Mesendoderm (in vitro differentiated cells): ENCODE measurements around the gene ACAN. TPM values are rescaled to one million over a fixed set of nuclear protein-coding genes. Genes with fewer than 3 reads are reported as not detected.

Experiments
- DNase-seq: peaks from one replicate; pipeline ENCODE4 v3.0.0; 2013
- H2AK5ac ChIP-seq: 2 replicates; pipeline ENCODE4 v1.6.1; 2013; ENCODE audit warnings: low read length, inconsistent platforms
- H2BK120ac ChIP-seq: 2 replicates; pipeline ENCODE4 v1.6.1; 2013; ENCODE audit warnings: low read depth, mild to moderate bottlenecking, low read length, moderate library complexity, mixed read lengths
- H2BK15ac ChIP-seq: replicated peaks from 2 replicates; pipeline ENCODE4 v1.6.1; 2013; ENCODE audit warnings: low read depth, mild to moderate bottlenecking, moderate library complexity
- H2BK5ac ChIP-seq: 2 replicates; pipeline ENCODE4 v1.6.1; 2013; ENCODE audit warnings: low read length, inconsistent platforms
- H3K18ac ChIP-seq: 2 replicates; pipeline ENCODE4 v1.6.1; 2013; ENCODE audit warnings: mild to moderate bottlenecking, low read length, mixed read lengths
- H3K23ac ChIP-seq: one replicate; pipeline ENCODE4 v1.6.1; 2013; ENCODE audit warnings: low read length
- H3K27ac ChIP-seq: 2 replicates; pipeline ENCODE4 v1.5.1; 2013; ENCODE audit warnings: low read depth, mild to moderate bottlenecking, inconsistent platforms, low read length, moderate library complexity
- H3K27me3 ChIP-seq: 2 replicates; pipeline ENCODE4 v1.6.1; 2013; ENCODE audit warnings: low read length, control low read depth, mild to moderate bottlenecking, inconsistent platforms; ENCODE audit not compliant: insufficient read depth, poor library complexity
- H3K36me3 ChIP-seq: 2 replicates; pipeline ENCODE4 v1.6.1; 2013; ENCODE audit warnings: low read length, inconsistent platforms; ENCODE audit not compliant: control insufficient read depth, insufficient read depth
- H3K4ac ChIP-seq: one replicate; pipeline ENCODE4 v1.6.1; 2013; ENCODE audit warnings: low read depth, mild to moderate bottlenecking, low read length, moderate library complexity
- H3K4me1 ChIP-seq: 2 replicates; pipeline ENCODE4 v1.6.1; 2013; ENCODE audit warnings: low read depth, low read length, inconsistent platforms; ENCODE audit not compliant: control insufficient read depth
- H3K4me2 ChIP-seq: 2 replicates; pipeline ENCODE4 v1.6.1; 2013; ENCODE audit warnings: low read length
- H3K4me3 ChIP-seq: 2 replicates; pipeline ENCODE4 v1.5.1; 2013; ENCODE audit warnings: mild to moderate bottlenecking, low read length
- H3K56ac ChIP-seq: one replicate; pipeline ENCODE4 v1.6.1; 2013; ENCODE audit warnings: low read length
- H3K79me1 ChIP-seq: 2 replicates; pipeline ENCODE4 v1.6.1; 2013; ENCODE audit warnings: low read length, inconsistent platforms
- H3K79me2 ChIP-seq: 2 replicates; pipeline ENCODE4 v1.6.1; 2013; ENCODE audit warnings: mild to moderate bottlenecking, low read length; ENCODE audit not compliant: control insufficient read depth, insufficient read depth
- H3K9ac ChIP-seq: 2 replicates; pipeline ENCODE4 v1.6.1; 2013; ENCODE audit warnings: low read length, inconsistent platforms
- H4K5ac ChIP-seq: one replicate; pipeline ENCODE4 v1.6.1; 2013; ENCODE audit warnings: low read length
- H4K8ac ChIP-seq: one replicate; pipeline ENCODE4 v1.6.1; 2013; ENCODE audit warnings: low read depth, mild to moderate bottlenecking, control low read depth, low read length, moderate library complexity
- WGBS: extraction: QIAGEN DNeasy Blood & Tissue Kit; methylation state at CpG from one replicate; pipeline ENCODE4 v1.1.7; 2013; ENCODE audit warnings: low lambda C conversion rate, missing lambda C conversion rate; ENCODE audit not compliant: insufficient coverage; ENCODE audit errors: extremely low coverage; 5-methylcytosine and 5-hydroxymethylcytosine counted together
- polyA plus RNA-seq, 2 experiments: library from polyadenylated mRNA; stranded (reverse); fragments of 200-250 nt; gene quantifications; one replicate each; pipeline ENCODE4 v1.2.3, GENCODE V29; 2013

Gene ACAN
- 0.10 TPM for polyA plus RNA-seq (2013, experiment 1 of 2)
- 0.18 TPM for polyA plus RNA-seq (2013, experiment 2 of 2)

- peak within 1 kb of the TSS; percentile 73 for H3K56ac ChIP-seq
- H2BK5ac ChIP-seq: no peak within 1 kb of the TSS
- peaks cover 30% of the 10 kb centered on the region for H3K27me3 ChIP-seq
- H3K9ac ChIP-seq: peak within 1 kb of the TSS; percentile 42
- H3K27ac ChIP-seq: no peak within 1 kb of the TSS
- no peak within 1 kb of the TSS for H2BK120ac ChIP-seq
- H3K4me2 ChIP-seq: peak within 1 kb of the TSS; percentile 92
- H3K36me3 ChIP-seq: no peaks in the 10 kb centered on the region
- no peak within 1 kb of the TSS for H4K8ac ChIP-seq
- WGBS: no CpG with 5 or more reads among the region's 61 CpGs
- no peak within 1 kb of the TSS for H3K23ac ChIP-seq
- H3K79me2 ChIP-seq: no peaks in the 10 kb centered on the region
- H3K4me3 ChIP-seq: peak within 1 kb of the TSS; percentile 47
- DNase-seq: peak; percentile 32
- no peaks in the 10 kb centered on the region for H3K4me1 ChIP-seq
- H3K4ac ChIP-seq: no peak within 1 kb of the TSS
- no peak within 1 kb of the TSS for H4K5ac ChIP-seq
- no peaks in the 10 kb centered on the region for H3K79me1 ChIP-seq
- no peak within 1 kb of the TSS for H2BK15ac ChIP-seq
- H2AK5ac ChIP-seq: no peak within 1 kb of the TSS
- H3K18ac ChIP-seq: no peak within 1 kb of the TSS
Measured at GRCh38 chr15:88803241-88803919, at the start of gene ACAN. ACAN (plus strand) TSS chr15:88803436; CDS start chr15:88836207, 32,771 bp downstream.

- Histone ChIP-seq H3K4ac (no peak overlapping the region), H2BK5ac (no peak overlapping the region), H3K23ac (no peak overlapping the region), H3K36me3 (no peaks in the 10 kb centered on the region), H3K4me2 (no peak overlapping the region), H3K4me3 (no peak overlapping the region), H3K9ac (no peak overlapping the region), H3K27me3 (no peaks in the 10 kb centered on the region), H3K79me1 (no peaks in the 10 kb centered on the region), H2BK15ac (no peak overlapping the region), H3K27ac (no peak overlapping the region), H3K79me2 (no peaks in the 10 kb centered on the region), H3K18ac (no peak overlapping the region), H4K8ac (no peak overlapping the region), H3K4me1 (no peaks in the 10 kb centered on the region), H3K56ac (no peak overlapping the region), H4K5ac (no peak overlapping the region), H2BK120ac (no peak overlapping the region), H2AK5ac (no peak overlapping the region)
- WGBS: no CpG with 5 or more reads among the region's 4 CpGs
- no peak for DNase-seq
Measured at GRCh38 chr15:88756521-88756920, 46.7 kb upstream of the ACAN start.

- no peak overlapping the region for H4K8ac ChIP-seq
- H3K23ac ChIP-seq: no peak overlapping the region
- no peaks in the 10 kb centered on the region for H3K79me1 ChIP-seq
- no peak overlapping the region for H2BK15ac ChIP-seq
- H4K5ac ChIP-seq: no peak overlapping the region
- no peak overlapping the region for H2AK5ac ChIP-seq
- H2BK5ac ChIP-seq: no peak overlapping the region
- H3K56ac ChIP-seq: no peak overlapping the region
- H3K4ac ChIP-seq: no peak overlapping the region
- no peaks in the 10 kb centered on the region for H3K79me2 ChIP-seq
- H3K27ac ChIP-seq: no peak overlapping the region
- no peaks in the 10 kb centered on the region for H3K27me3 ChIP-seq
- no peaks in the 10 kb centered on the region for H3K36me3 ChIP-seq
- H3K4me1 ChIP-seq: no peaks in the 10 kb centered on the region
- H3K4me3 ChIP-seq: no peak overlapping the region
- DNase-seq: no peak
- H2BK120ac ChIP-seq: no peak overlapping the region
- H3K18ac ChIP-seq: no peak overlapping the region
- no CpG with 5 or more reads among the region's 3 CpGs for WGBS
- H3K9ac ChIP-seq: no peak overlapping the region
- H3K4me2 ChIP-seq: no peak overlapping the region
Measured at GRCh38 chr15:88756921-88757320, 46.3 kb upstream of the ACAN start.

GRCh38 chr15:88759872-88760271 lies 43.4 kb upstream of the ACAN start:
- no peak overlapping the region for H3K18ac ChIP-seq
- no CpG with 5 or more reads among the region's 1 CpG for WGBS
- H4K8ac ChIP-seq: no peak overlapping the region
- no peaks in the 10 kb centered on the region for H3K79me2 ChIP-seq
- no peak overlapping the region for H4K5ac ChIP-seq
- H3K36me3 ChIP-seq: no peaks in the 10 kb centered on the region
- H3K9ac ChIP-seq: no peak overlapping the region
- H3K4me3 ChIP-seq: no peak overlapping the region
- H3K56ac ChIP-seq: no peak overlapping the region
- no peak overlapping the region for H3K27ac ChIP-seq
- no peak overlapping the region for H2BK5ac ChIP-seq
- no peaks in the 10 kb centered on the region for H3K4me1 ChIP-seq
- no peaks in the 10 kb centered on the region for H3K79me1 ChIP-seq
- H2BK15ac ChIP-seq: no peak overlapping the region
- no peak overlapping the region for H2AK5ac ChIP-seq
- H3K23ac ChIP-seq: peak overlapping the region; percentile 66
- H2BK120ac ChIP-seq: no peak overlapping the region
- no peak overlapping the region for H3K4me2 ChIP-seq
- DNase-seq: no peak
- no peaks in the 10 kb centered on the region for H3K27me3 ChIP-seq
- no peak overlapping the region for H3K4ac ChIP-seq

GRCh38 chr15:88764448-88764847 lies 38.8 kb upstream of the ACAN start:
- Histone ChIP-seq H3K23ac (no peak overlapping the region), H4K5ac (no peak overlapping the region), H3K56ac (no peak overlapping the region), H3K4me2 (no peak overlapping the region), H3K9ac (no peak overlapping the region), H2BK120ac (no peak overlapping the region), H3K27me3 (no peaks in the 10 kb centered on the region), H3K4me1 (no peaks in the 10 kb centered on the region), H3K27ac (no peak overlapping the region), H2BK15ac (no peak overlapping the region), H3K4me3 (no peak overlapping the region), H3K18ac (no peak overlapping the region), H3K79me1 (no peaks in the 10 kb centered on the region), H4K8ac (no peak overlapping the region), H3K36me3 (no peaks in the 10 kb centered on the region), H2AK5ac (no peak overlapping the region), H2BK5ac (no peak overlapping the region), H3K79me2 (no peaks in the 10 kb centered on the region), H3K4ac (no peak overlapping the region)
- no peak for DNase-seq
- WGBS: no CpG with 5 or more reads among the region's 1 CpG

- WGBS: 100% methylated on average over 2 of the region's 2 CpGs
- Histone ChIP-seq H3K4me2 (no peak overlapping the region), H3K27me3 (no peaks in the 10 kb centered on the region)
Measured at GRCh38 chr15:88765212-88765611, 38.0 kb upstream of the ACAN start.

More at GRCh38 chr15:88765212-88765611, 38.0 kb upstream of the ACAN start:
- H3K4ac ChIP-seq: no peak overlapping the region
- no peak overlapping the region for H2AK5ac ChIP-seq
- H3K23ac ChIP-seq: no peak overlapping the region
- no peak overlapping the region for H2BK15ac ChIP-seq
- no peak overlapping the region for H4K8ac ChIP-seq
- H3K18ac ChIP-seq: no peak overlapping the region
- H3K4me3 ChIP-seq: no peak overlapping the region
- H2BK120ac ChIP-seq: no peak overlapping the region
- H3K9ac ChIP-seq: no peak overlapping the region
- no peak overlapping the region for H2BK5ac ChIP-seq
- H3K79me2 ChIP-seq: no peaks in the 10 kb centered on the region
- no peak overlapping the region for H3K27ac ChIP-seq
- no peaks in the 10 kb centered on the region for H3K36me3 ChIP-seq
- no peak overlapping the region for H4K5ac ChIP-seq
- no peaks in the 10 kb centered on the region for H3K4me1 ChIP-seq
- H3K56ac ChIP-seq: no peak overlapping the region
- DNase-seq: no peak
- H3K79me1 ChIP-seq: no peaks in the 10 kb centered on the region
